Measurements from ENCODE around the gene TSEN15.

- TF ChIP-seq SP2 (IDR thresholded peaks at IDR 0.05; ENCODE audit: extremely low read depth, low read depth, low read length, poor library complexity, severe bottlenecking): no peak
- TF ChIP-seq CTCF (IDR thresholded peaks at IDR 0.05 in 2 of 3, conservative IDR thresholded peaks at IDR 0.05 in 1 of 3; ENCODE audit: insufficient read depth in 2 of 3, low read depth in 1 of 3, low read length in 3 of 3): no peak
Observed at GRCh38 chr1:184010788-184011187, 40.7 kb upstream of the TSEN15 start.

Measured in K562 (cell line).